Fibroblast of skin of left quadriceps (primary cell): ENCODE data around the gene KLHL42.
"Not testable (repeated sequence)": the region's sequence is repeated elsewhere in the genome, so short reads cannot be mapped to it uniquely, and the experiment has no call there.

Experiments used
- DNase-seq, 2 experiments: peaks; one replicate each; pipeline ENCODE4 v3.0.0-alpha.2; 2013; ENCODE audit warnings: low read depth in 2 of 2

Gene KLHL42

DNA sequence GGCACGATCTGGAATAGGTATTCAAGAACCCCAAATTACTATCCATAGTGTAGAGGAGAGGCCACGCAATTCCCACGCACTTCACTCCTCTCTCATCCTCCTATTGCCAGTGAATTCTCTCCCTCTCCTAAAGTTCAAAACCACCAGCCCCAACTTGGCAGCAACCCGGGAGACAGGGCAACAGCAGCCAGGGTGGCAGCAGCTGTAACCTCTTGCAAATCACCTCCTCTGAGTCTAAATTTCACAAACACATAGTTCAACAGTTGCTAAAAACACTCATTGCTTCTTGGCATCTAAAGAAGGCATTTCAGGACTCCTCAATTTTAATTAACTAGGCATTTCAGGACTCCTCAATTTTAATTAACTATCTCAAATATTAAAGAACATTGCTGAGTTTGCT lies 37.7 kb downstream of the KLHL42 start:
- DNase-seq = no peak

DNA sequence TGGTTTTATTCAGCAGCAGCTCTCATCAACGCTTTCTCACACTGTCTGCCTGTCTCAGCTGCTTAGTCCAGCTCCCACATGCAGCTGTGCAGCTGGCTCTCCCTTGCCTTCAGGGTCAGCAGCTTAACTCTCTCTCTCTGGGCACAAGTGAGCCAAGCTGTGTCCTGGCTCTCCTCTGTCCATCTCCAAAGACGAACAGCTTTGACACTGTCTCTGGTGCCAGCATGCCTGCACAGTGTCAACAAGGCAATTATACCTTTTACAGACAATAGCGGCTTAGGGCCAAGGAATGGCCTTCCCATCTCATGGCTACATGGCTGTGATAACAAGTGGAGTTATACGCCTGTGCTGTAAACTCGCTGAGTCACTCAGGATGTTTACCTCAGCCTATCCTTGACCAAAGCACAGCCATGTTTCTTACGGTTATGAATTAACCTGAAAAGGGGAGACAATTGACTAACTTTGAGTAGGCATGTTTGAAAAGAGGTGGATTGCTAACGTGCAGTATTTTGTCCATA lies 38.4 kb downstream of the KLHL42 start:
- DNase-seq = no peak

DNA sequence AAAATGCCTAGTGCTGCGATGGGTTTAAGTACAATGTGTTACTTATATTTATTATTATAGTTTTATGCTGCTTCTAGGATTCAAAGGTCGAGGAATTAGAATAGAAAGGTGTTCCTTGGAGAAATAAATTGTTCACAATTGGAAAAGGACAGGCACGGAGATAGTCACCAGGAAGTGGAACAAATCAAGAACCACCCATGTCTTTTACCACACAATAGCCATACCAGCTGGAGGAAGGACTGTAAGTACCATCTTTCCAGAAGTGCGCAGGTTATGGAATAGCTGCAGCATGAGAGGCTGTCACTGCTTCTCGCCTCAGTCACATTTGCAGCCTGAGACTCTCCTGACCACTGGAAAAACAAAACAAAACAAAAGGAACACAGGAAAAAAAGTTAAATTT lies 40.5 kb downstream of the KLHL42 start:
- DNase-seq = no peak

DNA sequence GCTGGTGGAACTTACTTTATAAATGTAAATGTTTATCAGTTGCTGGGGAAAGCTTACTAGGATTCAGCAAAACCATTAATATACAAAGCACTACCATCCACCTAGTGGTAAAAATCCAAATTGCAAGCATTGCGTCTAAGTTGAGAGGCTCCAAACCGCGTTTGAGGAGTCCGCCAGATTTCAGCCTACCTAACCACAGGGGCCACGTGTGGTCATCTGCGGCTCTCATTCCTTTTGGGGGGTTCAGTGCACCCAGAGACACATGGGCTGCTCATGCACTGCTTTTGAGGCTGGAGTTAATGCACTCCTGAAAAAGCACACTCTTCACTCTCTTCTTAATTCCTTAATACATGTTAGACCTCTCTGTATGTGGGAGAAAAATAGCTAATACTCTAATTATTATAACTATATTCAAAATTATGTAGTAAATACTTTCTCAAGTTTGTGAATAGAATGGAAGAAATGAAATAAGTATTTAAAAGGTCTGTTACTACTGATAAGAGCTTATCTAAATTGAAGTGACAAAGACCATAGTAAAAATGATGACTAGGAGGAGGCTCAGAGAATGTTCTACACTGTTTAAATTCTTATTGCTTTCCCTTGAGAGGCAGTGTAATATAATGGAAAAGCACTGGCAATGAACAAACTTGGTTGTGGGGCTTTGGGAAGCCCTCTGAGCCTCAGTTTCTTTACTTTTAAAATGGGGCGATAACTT lies 41.4 kb downstream of the KLHL42 start:
- peak; percentile 42 to 49 for DNase-seq

DNA sequence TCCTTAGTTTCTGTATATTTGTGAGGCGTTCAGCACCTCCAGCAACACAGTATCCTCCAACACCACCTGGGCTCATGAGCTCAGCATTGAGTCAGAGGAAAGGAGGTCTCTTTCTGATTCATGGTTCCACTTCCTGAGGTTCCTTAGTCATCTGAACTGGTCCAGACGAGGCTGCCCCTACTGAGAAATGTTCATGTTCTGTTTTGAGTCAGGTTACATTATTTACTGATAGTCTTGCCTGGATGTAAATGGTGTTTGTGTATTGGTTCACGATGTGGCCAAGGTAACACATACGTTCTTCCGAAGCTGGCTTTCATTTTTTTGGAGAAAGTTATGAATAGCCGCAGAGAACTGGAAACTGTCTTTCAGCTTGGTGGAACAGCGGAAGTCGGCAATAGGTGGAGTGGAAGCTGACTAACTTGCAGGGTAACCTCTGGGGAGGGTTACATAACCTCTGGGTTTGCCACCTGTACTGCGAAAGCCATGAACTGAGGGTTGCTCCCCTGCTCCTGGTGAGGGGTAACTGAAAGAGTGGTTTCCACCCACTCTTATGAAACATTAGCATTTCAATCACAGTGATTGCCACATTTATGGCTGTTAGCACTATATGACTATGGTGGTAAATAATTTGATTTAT lies 42.2 kb downstream of the KLHL42 start:
- DNase-seq = peak; percentile 20 to 25

DNA sequence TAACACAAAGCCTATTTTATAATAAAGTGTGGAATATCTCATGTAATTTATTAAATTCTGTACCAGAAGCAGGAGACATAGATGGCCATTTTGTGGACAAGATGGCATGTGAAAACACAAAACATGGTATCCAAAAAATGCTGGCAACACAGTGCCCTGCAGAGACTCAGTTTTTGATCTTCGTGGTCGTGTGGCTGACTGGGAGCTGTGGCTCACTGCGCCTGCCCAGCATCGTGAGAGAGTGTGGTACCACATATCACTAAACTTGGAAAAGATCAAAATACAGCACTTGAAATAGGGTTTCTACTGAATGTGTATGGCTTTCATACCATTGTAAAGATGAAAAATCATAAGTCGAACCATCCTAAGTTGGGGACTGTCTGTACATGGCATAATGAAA lies 43.0 kb downstream of the KLHL42 start:
- DNase-seq = no peak

DNA sequence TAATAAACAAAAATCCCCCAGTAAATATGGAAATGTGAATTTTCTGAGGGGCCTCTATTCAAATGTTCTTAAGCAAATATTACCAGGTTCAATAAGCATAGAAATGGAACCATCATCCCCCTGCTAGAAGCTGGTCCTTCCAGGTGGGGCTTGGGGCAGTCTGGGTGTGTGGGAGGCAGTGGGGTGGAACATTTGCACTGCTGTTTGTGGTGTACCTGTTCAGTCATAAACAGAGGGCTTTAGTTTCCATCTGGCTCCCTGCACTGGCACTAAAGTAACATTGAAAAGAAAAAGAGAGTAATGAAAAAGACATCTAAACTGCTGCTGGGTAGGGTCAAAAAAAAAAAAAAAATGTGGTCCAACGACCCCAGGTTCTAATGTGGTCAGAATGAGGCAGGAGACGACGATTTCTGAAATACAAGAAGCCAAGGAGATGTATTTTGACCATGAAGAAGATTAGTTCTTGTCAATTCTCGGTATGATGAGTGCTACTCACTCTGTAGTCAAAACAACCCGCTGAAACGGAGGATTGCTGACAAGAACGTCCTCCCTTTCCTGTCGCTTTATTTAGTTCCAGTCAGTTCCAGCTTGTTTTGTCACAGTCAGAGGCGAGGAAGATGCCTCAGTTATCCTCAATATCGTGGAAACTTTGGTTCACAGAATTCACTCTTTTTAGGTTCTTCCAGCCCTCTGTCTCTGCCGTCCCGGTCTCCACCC lies 44.3 kb downstream of the KLHL42 start:
- no peak for DNase-seq

DNA sequence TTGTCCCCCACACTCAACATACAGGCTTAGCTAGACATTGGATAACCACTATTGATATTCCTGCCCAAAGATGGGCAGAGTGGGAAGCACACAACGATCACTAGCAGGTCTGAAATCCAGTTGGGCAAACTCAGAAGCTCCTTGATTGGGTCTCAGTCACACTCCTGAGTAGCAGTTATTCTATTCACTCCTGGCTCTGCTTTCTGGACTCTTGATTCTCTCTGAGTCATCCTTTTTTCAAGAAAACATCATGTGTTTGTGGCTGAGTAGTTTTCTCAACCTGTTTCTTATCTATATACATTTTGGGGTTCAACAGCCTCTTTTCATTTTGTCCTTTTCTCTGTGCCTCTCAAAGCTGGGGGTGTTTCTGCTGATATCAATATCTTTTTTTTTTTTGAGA lies 46.0 kb downstream of the KLHL42 start:
- DNase-seq = no peak

DNA sequence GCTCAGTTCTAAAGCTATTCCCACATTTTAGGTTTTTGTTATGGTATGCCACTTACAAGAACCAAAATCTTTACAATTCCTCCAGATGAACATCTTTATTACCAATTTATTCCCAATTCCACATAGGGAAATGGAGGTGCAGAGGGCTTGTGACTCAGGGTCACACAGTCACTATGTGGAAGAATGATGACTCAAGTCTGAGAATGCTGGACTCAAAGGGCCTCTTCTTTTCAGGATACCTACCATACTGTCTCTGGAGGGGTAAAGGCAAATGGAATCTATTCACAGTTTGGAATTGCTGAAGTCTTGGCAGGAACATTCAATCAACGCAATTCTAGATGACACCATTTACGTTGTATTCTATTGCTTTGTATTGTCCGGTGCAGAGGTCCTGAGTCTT lies 48.2 kb downstream of the KLHL42 start:
- DNase-seq = no peak

DNA sequence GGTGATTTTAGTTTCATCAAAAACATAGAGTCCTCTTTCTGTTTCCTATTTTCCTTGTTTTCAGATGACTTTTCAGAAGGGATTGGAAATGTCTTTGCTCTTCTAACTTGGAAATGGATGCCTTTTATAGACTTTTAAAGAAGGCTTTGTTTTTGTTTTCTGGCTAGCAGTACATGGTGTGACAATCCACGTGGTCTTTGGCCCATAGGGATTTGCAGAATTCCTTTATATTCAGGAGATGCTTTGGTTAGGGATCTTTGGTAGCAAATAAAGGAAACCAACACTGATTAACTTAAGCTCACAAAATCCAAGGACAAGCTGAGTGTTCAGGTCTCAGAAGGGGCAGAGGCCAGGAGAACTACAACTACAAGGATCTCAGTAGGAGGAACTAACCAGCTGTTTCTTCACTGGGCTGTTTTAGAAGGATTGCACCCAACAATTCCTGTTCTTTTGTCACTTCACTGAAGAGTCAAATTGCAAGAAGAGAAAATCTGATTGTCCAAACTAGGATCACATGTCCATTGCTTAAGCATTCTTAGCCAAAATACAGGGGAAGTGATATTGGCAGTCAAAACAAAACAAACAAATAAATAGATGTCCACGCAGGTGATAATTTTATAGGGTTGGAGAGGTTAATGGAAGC lies 58.6 kb downstream of the KLHL42 start:
- DNase-seq = no peak

DNA sequence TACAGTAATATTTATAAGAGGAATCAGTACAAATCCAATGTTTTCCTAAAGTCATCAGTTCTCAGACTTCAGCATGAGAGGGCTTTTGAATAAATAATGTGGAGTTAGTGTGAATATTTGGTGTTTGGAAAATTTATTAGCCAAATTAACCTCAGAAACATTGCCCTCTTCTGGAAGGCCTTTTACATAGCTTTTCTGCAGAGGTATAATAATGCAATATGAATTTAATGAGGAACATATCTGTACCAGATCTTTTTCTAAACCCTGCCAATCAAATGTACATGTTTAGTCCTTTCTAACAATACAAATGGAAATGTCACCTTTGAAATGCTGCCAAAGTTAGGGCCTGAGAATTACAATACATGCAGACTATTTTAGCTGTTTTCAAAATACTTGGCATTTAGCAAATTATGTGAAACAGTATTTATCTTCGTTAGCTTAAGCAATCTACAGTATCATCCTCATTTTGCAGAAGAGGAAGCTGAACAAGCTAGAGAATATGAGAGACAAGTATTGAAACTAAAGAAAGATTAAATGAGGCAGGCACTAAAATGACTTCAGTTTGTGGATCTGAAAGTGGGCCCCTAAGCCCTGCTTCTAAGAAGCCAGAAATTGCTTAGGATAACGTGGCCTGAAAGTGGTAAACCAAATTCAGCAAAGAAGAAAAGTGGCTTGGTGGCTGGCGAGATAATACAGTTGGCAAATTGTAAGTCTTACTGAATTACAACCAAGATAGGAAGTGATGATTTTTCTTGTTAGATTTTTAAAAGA lies 60.4 kb downstream of the KLHL42 start:
- DNase-seq = no peak

DNA sequence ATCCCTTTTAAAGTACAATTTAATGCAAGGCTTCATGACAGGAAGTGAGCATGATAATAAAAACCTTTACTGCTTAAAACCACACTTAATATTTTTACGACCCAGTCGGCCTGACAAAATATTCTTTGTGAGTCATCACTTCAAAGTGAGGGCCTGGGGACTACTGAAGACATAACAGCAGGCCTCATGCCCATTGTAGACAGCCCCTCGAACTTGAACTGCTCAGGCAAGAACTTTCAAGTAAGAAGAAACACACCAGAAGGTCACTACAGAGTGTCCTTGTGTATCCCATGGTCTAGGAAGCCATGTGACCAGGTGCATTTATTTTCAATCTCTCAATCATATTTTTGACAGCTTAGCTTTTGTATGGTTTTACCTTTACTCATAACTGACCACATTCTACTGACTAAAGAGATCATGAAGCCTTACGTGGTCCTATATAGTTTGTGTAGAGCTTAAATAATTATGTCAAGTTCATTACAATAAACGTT lies 61.4 kb downstream of the KLHL42 start:
- DNase-seq = peak in 1 of 2 experiments; percentile 44

DNA sequence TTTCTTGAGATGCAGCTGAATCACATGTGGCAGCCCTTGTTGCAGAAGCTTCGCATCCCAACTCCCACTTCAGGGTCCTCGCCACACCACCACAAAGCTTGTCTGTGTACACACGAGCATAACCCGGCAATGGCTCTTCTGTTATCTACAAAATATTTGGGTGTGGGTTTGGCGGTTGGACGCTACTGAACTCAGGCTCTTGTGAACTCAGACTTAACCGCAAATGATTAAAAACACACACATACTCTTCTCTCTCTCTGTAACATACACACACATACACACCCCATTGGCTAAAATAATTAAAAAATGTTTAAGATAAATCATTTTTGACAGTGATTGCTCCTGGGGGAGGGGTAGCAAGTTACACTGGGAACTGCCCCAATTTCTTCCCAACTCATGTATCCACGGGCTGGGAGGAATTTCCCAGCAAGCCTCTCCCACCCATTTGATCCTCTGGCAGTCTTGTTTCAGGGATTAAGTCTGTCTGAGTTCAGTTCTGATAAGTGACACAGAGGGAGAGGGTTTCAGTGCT lies 63.7 kb downstream of the KLHL42 start:
- peak; percentile 97 to 98 for DNase-seq

DNA sequence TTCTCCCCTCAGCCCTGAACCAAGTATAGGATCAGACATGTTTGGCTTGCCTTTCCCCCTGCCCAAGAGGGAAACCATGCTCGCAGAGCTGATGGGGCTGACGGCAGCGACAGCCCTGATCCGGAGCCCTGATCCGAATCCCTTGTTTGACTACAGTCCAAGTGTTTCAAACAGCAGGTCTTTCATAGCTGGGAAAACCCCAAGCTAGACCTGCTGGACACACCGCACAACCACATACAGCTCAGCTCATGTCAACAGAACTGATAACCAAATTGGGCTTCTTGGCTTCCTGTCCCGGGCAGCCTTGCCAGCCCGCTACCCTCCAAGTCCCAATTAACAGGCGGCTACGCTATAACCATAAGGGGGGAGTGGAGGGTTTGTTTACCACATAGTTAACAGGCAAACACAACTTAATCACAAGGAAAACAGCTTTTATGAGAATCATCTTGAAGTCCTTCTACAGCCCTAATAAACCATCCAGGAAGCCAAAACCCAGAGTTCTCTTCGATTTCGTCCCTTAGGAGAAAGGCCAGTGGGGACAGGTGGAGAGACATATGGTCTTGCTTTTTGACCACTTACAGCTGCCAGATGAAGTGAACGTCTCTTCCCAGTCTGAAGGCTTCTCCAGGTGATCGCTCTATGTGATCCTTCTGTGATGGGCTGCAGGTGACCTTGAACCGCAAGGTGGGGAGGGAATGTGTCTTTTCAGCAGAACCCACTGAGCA lies 64.5 kb downstream of the KLHL42 start:
- no peak for DNase-seq

DNA sequence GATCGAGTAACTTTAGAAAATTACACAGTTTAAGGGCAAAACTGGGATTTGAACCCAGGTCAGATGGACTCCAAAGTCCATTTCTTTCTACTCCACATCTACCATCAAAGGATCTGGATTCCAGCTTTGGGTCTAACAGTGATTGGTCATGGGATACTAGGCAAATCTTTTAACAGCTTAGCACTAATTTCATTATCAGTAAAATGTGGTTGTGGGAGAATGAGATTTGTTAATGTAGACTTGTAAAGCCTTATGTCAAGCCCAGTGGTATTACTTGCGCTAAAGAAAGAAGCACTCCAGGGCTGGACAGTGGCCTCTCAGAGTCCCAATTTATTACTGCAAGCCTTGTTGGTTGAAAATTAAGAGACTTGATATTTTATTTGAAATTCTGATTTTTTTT lies 65.2 kb downstream of the KLHL42 start:
- DNase-seq = no peak

DNA sequence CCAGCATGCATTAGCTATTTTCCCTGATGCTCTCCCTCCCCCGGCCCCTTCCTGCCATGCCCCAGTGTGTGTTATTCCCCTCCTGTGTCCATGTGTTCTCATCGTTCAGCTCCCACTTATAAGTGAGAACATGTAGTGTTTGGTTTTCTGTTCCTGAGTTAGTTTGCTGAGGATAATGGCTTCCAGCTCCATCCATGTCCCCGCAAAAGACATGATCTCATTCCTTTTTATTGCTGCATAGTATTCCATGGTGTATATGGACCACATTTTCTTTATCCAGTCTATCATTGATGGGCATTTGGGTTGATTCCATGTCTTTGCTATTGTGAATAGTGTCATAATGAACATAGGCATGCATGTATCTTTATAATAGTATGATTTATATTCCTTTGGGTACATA lies 65.7 kb downstream of the KLHL42 start:
- not testable (repeated sequence) for DNase-seq

DNA sequence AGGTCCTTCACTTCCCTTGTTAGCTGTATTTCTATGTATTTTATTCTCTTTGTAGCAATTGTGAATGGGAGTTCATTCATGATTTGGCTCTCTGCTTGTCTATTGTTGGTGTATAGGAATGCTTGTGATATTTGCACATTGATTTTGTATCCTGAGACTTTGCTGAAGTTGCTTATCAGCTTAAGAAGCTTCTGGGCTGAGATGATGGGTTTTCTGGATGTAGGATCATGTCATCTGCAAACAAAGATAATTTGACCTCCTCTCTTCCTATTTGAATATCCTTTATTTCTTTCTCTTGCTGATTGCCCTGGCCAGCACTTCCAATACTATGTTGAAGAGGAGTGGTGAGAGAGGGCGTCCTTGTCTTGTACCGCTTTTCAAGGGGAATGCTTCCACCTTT lies 67.3 kb downstream of the KLHL42 start:
- not testable (repeated sequence) for DNase-seq

DNA sequence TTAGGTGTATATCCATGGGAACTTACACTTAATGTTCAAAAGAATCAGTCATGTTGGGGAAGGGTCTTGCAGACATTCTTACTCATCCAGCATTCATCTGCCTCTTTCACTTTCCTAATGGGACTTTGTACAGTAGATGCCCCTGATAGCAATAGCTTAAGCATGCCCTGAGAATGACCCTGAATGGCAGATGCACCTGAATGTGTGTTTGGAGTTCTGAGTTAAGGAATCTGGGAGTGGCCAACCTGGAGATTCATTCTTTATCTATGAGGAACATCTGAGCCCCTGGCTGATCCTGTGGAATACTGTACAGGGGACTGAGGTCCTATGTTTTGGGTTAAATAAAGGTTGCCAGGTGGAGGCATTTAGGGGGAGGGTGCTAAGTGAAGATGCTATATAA lies 71.3 kb downstream of the KLHL42 start:
- no peak for DNase-seq

DNA sequence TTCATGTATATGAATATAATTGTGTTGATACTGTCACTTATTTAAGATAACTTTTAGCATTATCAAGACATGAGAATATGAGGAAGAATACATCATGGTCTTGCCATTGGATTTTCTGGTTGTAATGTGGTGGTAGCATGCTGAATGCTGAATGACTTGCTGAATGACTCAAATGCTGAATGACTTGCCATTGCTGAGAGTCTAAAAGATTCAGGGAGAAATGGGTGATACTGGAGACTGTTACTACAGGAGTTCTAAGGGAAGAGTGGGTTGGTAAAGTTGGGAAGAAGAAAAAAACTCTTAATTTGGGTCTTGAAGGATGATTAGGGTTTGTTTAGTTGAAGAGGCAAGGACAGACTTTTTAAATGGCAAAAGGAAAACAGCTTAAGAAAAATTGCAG lies 72.1 kb downstream of the KLHL42 start:
- DNase-seq = no peak
